Measurements from ENCODE around the gene NLRP1.

Gene NLRP1

GRCh38 chr17:5480962-5481361 is 103.3 kb downstream of the NLRP1 start:
- no peak for DNase-seq (ENCODE audit: low read depth in 1 of 2, low spot score in 1 of 2)

DNA sequence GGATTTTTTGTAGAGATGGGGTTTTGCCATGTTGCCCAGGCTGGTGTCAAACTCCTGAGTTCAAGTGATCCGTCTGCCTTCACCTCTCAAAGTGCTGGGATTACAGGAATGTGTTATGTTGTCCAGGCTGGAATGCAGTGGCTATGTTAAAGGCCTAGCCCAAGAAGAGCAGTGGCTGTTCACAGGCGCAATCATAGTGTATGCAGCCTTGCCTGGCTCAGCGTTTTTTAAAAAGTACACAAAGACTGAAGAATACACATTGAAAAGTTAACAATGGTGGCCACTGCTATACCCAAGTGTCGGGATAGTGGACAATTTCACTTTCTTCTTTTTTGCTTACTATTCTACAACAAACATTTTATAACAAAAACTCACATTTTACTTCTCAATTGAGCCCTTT is 105.3 kb downstream of the NLRP1 start:
- no peak for DNase-seq (ENCODE audit: low read depth in 1 of 2, low spot score in 1 of 2)

GRCh38 chr17:5473906-5474305 is 110.4 kb downstream of the NLRP1 start:
- DNase-seq (ENCODE audit: low read depth in 1 of 2, low spot score in 1 of 2) = no peak

DNA sequence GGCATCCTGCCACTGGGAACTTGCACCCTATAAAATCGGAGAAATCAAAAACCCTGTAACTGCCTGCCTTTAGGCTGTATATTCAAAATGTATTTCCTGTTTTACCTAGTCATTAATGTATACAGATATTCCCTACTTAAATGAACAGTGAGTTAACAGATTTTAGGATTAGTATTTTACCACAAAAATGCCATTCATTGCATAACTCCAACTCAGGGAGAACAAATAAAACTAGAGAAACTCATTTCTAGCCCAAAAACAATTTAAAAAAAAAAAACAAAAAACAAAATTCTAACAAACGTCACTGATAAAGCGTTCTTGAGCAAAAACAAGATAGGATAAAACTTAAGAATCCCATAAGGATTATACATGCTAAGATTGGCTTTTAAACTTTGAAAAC is 111.8 kb downstream of the NLRP1 start:
- DNase-seq (ENCODE audit: low read depth in 1 of 2, low spot score in 1 of 2) = no peak

DNA sequence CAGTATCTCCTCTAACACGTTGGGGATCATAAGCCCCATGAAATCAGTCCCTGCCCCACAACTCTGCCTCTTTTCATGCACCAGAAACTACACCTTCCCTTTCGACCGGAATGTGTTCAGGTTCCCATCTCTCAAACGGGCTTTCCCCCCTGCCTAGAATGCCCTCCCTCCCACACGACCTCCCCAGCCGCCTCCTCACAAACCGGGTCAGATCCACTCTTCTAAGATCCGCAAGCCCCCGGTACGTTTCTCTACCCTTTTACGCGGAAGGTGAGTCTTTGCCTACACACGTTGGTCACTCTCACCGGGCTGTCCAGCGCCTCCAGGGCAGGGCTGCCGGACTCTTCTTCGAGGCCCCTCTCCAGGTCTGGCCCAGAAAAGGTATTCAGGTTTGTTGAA is 116.2 kb downstream of the NLRP1 start:
- no peak for DNase-seq (ENCODE audit: low read depth in 1 of 2, low spot score in 1 of 2)

- DNase-seq (ENCODE audit: low read depth in 1 of 2, low spot score in 1 of 2) = no peak
These were observed 116.9 kb downstream of the NLRP1 start for GRCh38 chr17:5467416-5467815.

DNA sequence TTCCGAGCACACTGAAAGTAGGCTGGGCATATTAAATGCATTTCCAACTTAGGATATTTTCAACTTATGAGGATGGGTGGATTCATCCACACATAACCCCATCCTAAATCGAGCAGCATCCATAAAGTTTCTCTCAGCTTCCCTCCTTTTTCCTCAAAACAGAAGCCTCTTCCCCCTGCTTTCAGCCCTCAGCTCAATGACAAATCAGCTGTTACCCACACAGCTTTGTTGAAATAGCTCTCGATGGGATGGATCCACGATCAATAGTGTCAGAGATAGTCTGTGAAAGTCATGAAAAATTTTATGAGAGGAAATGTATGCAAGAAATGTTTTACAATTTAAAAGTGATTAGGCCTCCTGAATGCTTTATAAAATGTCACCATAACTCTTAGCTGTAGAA is 118.0 kb downstream of the NLRP1 start:
- DNase-seq (ENCODE audit: low read depth in 1 of 2, low spot score in 1 of 2) = no peak

GRCh38 chr17:5464717-5465507 is 119.4 kb downstream of the NLRP1 start:
- DNase-seq (ENCODE audit: low read depth in 1 of 2, low spot score in 1 of 2) = no peak

All from activated CD4-positive, alpha-beta T cell treated with anti-CD3 and anti-CD28 coated beads, Interleukin-2, amount 50 U/mL, for 24 hours (primary cell).